HG02970 (cell line): ENCODE data around the gene DNAJB7.
A peak's percentile ranks its signal among the peaks of the same experiment; 100 is the strongest.
"Not testable (repeated sequence)": the region's sequence is repeated elsewhere in the genome, so short reads cannot be mapped to it uniquely, and the experiment has no call there.

ENCODE experiments used
- ATAC-seq: cut with Tn5 transposase; IDR thresholded peaks from one replicate; pipeline ENCODE4 v1.9.1; 2021; ENCODE audit warnings: mild to moderate bottlenecking, moderate library complexity, moderate number of reproducible peaks; ENCODE audit not compliant: unreplicated experiment, low FRiP score

Gene DNAJB7

GRCh38 chr22:40853333-40853732, 8.6 kb downstream of the DNAJB7 start:
- ATAC-seq, result no peak

DNA sequence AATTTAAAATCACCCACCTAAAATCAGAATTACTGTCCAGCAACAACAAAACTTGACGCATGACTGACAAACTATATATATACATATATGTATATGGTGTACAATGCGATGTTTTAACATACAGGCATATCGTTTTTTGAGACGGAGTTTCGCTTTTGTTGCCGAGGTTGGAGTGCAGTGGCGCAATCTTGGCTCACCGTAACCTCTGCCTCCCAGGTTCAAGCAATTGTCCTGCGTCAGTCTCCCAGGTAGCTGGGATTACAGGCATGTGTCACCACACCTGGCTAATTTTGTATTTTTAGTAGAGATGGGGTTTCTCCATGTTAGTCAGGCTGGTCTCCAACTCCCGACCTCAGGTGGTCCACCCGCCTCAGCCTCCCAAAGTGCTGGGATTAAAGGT, 16.1 kb downstream of the DNAJB7 start:
- ATAC-seq, result not testable (repeated sequence)

GRCh38 chr22:40844951-40845350, 17.0 kb downstream of the DNAJB7 start:
- no peak for ATAC-seq

- ATAC-seq, result no peak
These were observed 23.4 kb downstream of the DNAJB7 start for GRCh38 chr22:40838486-40838885.

DNA sequence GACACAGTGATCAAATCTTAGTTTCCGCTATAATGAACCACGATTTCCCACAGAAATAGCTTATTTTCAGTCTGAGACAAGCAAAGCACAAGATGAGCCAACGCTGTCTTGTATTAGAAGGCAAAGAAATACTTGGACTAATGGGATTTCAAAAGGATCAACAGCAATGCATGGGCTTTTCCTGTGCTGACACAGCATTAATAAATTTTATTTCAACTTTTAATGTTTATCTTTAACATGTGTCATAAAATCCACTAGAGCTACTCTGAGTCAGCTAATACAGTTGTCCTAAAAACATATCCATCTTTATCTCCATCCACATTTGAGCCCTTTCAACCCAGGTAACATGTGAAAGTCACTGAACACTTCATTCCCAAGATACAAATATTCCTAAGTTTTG, 27.3 kb downstream of the DNAJB7 start:
- no peak for ATAC-seq

- no peak for ATAC-seq
These were observed 32.8 kb downstream of the DNAJB7 start for GRCh38 chr22:40829131-40829530.

GRCh38 chr22:40826984-40827741, 34.8 kb downstream of the DNAJB7 start:
- ATAC-seq, result no peak

GRCh38 chr22:40826292-40826691, 35.6 kb downstream of the DNAJB7 start:
- not testable (repeated sequence) for ATAC-seq

GRCh38 chr22:40823426-40823825, 38.5 kb downstream of the DNAJB7 start:
- no peak for ATAC-seq

- ATAC-seq, result no peak
These were observed 42.2 kb downstream of the DNAJB7 start for GRCh38 chr22:40819599-40820140.

- ATAC-seq, result peak; percentile 55
These were observed 42.9 kb downstream of the DNAJB7 start, which contains the start of gene SLC25A17 for GRCh38 chr22:40818747-40819598. Gene SLC25A17, minus strand, starts transcription at chr22:40819346. Its CDS starts 98 bp downstream, at chr22:40819248.

GRCh38 chr22:40818192-40818746, 43.6 kb downstream of the DNAJB7 start:
- ATAC-seq, result no peak

DNA sequence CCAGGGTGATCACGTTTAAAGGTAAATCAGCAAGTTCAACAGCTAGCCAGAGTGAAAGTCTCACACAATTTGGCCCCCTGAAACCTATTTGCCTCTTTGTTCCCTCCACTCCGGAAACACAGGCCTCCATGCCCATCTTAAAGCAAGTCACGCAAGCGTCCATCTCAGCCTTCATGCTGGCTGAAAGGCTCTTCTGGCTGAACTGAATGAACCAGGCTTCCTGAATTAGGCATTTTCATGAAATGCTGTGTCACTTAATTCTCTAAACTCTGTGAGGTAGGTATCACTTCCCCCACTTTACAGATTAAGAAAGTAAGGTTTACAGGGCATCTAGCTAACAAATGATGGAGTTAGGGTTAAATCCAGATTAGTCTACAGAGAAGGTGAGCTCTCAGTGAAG, 44.2 kb downstream of the DNAJB7 start:
- ATAC-seq, result no peak

GRCh38 chr22:40813912-40814315, 48.0 kb downstream of the DNAJB7 start:
- no peak for ATAC-seq
